ENCODE results near the gene PLCB4.

The PLCB4 gene

DNA sequence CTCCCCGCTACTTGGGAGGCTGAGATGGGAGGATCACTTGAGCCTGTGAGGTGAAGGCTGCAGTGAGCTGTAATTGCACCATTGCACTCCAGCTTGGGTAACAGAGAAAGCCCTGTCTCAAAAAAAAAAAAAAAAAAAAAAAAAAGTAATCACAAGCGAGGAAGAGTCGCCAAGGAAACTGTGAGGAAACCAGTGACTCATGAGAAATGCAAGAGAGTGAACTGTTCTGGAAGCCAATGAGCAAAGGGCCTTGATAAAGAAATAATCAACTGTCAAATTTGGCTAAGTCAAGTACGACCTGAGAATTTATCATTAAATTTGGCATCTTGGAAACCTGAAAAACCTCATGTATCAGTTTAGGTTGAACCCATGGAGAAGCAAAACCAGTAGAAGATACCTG, 429.4 kb downstream of the PLCB4 start:
- no peak for DNase-seq (ENCODE audit: low read depth)

DNA sequence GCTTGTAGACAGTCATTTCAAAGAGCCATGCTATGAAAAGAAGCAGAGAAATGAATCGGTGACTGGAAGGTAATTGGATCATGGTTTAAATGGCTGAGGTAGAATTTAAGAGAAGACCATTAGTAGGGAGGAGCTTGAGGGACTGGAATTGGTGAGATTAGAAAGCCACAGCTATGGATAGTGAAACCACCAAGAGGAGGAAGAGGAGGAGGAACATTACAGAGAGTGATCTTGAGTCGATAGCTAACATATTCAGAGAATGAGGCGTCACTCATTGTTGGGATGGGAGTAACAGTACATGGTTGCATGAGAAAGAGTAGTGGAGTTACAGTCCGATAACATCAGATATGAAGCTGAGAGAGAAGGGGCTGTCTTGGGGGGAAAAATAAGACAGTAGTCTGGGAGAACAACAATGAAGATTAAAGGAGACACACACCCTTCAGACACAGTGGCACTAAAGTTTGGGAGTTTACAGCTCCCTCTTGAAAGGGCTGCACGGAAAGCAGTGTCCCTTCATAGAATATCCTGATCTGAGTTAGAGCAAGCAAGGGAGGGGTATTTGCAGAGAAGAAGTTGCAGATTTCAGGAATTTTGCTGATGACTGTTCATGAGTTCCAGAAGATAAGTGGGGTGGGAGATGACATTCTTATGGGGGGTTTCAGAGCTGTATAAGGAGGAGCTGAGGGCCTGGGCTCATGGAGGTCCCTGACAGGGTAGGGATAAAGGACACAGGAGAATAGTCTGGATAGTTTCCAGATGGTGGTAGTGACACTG, 430.4 kb downstream of the PLCB4 start:
- no peak for DNase-seq (ENCODE audit: low read depth)

DNA sequence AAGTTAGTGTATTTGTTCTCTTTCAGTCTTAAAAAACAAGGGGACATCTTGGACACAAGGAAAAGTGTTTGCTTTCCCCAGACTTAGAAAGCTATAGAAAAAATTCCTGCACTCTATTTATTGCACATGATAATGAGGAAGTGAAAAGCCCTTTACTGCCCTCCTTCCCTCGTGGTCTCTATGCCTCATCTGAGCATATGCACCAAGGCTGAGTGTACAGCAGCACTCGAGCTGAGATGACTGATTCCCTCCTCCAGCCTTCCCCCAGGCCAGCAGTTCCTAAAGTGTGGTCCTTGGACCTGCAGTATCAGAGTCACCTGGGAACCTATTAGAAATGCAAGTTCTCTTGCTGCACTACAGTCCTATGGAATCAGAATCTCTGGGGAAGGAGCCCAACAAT, 431.2 kb downstream of the PLCB4 start:
- DNase-seq (ENCODE audit: low read depth), result no peak

DNA sequence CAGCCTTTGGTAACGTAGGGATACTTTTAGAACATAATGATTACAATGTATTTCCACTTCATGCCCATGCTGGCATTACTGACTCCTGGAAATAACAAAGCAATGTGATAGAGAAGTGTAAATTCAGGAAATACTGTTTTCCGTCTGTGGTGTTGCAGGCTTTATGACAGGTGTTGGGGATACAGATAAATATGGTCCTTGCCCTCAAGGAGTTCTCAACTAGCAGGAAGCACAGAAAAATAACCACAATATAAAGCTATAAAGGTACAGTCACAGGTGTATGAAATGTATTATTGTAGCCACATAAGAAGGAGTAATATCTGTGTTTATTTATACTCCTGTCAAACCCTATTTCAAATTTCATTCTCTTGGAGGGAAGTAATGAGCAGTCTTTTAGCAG, 432.6 kb downstream of the PLCB4 start:
- DNase-seq (ENCODE audit: low read depth), result no peak

DNA sequence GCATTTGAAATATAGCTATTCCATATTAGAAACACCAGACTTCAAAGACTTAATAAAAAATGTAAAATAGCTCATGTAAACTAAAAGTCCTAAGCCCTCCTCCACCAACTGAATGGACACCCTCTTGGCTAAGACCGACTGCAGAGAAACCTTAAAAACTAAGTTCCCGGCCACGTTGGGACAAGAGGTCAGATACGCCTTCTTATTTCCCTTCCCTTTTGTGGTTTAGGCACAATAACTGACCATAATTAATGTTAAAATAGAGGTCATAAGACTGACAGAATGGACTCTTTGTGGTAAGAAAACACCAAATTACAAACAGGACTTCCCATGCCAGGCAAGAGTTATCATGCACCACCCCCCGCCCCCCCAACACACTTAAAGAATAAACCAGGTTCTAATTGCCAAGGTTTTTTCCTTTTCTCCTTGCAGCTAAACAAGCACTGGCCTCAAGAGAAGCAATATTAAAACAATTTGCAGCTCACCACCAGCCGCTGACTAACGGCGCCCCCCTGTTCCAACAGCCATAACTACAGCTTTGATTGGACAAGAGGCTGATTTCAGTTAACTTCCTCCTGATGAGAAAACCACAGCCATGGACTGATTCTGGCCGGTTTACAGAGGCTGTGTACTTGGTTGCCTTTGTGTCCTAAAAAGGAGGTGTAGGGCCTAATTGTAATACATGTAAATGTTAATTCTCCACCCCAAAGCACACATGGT, 434.8 kb downstream of the PLCB4 start:
- DNase-seq (ENCODE audit: low read depth), result no peak

DNA sequence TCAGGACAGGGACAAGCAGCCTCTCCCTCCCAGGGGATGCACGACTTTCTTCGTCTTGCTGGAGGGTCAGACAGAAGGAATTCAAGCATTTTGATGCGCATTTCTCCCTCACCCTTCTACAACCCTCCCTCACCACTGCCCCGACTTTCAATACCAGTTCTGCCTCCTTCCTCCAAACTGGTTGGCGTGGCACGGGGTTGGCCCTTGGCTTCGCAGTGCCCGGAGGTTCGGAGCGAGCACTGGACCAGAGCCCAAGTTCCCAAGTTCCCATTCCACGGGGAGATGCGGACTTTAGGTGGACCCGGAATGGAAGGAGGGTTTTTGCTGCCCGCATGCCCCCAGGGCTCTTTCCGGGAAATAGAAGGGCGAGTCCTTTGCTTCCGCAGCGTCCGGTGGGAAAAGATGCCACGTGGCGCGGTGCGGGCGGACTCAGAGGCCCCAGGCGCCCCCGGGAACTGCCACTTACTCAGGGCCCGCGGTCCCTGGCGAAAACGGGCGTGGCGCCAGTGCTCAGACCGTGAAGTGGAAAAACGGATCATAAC, 437.5 kb downstream of the PLCB4 start:
- no peak for DNase-seq (ENCODE audit: low read depth)

DNA sequence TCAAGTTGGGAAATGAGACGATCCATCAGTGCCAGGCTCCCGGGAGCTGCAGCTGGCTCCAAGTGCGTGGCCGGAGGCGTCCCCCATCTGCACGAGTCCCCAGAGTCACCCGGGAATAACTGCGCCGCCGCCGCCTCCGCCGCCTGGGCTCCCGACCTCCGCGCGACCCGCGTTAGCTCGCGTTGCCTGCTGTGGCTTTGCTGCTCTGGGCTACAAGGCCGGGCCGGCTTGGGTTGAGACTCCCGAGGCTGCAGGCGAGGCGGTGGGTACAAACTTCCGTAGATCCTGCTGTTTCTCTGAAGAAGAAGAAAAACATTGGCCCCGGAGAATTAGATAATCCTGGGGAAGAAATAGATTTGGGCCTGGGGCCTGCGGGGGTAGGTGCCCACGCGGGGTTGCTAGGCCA, 438.1 kb downstream of the PLCB4 start:
- no peak for DNase-seq (ENCODE audit: low read depth)

DNA sequence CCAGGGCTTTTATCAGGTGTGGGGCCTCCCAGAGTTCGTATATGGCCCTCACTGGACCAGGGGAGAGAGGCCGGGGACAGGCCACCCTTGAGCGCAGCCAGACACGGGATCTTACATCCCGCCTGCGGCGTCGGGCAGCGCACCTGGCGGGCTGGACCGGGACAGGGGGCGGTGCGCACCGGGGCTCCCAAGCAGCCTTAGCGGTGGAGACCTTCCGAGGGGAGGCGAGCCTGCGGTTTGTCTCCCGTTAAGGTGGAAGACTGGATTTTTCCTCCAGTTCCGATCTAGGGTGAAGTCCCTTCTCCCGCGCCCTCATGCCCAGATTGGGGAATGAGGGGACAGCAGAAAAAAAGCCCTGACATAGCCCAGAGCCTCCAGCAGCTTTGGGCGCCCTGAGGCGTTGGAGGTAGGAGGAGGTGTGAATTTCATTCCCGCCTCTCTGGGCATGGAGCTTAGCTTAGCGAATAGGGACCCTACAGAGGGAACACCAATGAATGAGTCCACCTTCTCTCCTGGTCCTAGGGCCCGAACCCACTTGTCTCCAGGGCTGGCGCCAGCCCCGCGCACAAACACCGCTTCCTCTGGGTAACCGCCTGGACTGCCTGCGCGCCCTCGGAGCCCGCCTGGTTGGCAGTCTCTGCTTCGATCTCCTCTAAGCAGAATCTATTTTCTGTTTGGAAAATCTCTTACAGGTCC, 438.8 kb downstream of the PLCB4 start:
- DNase-seq (ENCODE audit: low read depth), result no peak

DNA sequence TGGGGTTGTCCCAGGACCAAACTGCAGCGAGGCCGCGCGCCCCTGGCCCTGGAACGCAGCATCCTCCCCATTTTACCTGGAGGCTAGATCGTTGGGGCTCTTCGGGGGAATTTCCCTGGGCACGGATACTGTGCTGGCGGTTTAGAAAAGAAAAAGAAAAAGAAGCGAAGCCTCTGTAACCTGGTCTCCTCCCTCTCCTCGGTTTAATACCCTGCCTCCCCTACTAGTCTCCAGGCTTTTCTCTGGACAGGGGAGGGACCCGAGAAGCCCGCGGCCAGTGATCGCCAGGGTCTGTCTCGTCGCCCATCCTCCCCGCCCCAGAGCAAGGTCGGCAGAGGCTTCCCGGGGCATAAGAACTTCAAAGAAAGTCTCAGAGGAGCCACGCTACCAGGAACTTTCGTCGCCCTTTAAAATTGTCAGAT, 439.4 kb downstream of the PLCB4 start:
- DNase-seq (ENCODE audit: low read depth), result no peak

DNA sequence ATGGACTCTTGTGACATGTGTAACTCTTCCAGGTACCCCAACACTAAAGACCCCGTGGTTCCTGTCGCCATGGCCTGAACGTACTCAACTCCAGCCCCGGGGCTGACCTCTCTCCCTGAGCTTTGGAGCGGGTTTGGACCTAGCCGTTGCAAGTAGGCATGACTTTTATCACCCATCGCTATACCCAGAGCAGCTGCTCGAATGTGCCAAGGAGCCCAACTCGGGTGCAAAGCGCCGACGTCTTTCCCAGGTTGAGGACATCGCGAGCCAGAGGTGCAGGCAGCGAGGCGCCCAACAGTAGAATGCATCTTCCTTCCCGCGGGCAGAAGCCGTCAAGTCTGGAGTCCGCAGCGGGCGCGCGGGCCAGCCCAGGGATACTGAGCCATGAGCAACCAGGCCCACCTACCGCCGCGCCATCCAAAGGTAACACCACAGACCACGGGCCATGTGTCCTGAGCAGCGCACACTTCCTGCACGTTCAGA, 439.9 kb downstream of the PLCB4 start:
- DNase-seq (ENCODE audit: low read depth), result no peak

DNA sequence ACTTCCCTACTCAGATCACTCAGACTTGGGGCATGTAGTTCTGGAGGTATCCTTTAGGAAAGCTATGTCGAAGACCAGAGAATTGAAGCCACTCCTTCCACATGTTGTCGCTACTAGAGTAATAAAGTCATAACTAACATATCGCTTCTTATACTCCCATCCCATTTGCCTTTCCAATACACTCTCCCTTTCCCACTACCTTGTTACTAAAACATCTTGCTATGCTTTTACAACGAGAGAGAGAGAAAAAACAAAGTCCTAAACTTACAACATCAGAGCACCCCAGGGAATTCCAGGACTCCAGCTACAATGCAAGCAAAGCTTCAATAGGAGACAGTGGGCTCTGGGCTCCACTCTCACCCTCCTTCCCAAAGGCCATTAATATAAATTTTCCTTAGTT, 440.4 kb downstream of the PLCB4 start:
- no peak for DNase-seq (ENCODE audit: low read depth)

DNA sequence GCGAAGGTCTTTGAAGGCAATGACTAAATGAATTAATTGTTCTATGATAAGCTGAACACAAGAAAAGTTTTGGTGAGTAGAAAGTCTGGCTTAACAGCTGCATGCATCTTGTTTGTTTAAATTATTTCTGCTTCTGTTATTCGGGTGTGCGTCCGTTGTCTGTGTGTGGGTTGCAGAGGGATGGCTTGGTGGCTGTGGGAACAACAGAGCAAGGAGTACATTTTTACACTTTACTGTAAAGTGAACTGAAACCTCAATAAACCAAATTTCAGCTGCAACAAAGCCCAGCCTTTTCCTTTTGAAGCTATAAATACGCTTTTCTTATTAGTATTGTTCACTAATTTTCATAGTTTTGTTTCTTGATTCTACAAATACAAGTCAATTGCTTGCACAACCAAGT, 442.0 kb downstream of the PLCB4 start:
- DNase-seq (ENCODE audit: low read depth), result no peak

DNA sequence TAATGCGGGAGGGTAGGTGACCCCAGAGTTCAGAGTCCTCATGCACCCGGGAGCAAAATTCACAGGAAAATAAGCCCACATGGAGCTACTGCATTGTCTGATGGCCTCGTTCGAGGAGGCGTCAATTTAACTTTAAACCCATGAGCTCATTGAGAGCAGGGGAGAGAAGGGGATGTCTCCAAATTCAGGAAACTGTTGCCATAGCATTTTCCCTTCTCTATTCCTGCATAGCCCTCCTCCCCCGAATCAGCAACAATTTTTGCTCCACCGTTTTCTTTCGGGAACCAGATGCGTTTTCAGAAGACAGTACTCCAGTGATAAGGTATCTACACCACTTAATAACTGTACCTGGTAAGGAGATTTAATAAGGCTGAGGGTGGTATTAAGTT, 445.2 kb downstream of the PLCB4 start:
- no peak for DNase-seq (ENCODE audit: low read depth)

DNA sequence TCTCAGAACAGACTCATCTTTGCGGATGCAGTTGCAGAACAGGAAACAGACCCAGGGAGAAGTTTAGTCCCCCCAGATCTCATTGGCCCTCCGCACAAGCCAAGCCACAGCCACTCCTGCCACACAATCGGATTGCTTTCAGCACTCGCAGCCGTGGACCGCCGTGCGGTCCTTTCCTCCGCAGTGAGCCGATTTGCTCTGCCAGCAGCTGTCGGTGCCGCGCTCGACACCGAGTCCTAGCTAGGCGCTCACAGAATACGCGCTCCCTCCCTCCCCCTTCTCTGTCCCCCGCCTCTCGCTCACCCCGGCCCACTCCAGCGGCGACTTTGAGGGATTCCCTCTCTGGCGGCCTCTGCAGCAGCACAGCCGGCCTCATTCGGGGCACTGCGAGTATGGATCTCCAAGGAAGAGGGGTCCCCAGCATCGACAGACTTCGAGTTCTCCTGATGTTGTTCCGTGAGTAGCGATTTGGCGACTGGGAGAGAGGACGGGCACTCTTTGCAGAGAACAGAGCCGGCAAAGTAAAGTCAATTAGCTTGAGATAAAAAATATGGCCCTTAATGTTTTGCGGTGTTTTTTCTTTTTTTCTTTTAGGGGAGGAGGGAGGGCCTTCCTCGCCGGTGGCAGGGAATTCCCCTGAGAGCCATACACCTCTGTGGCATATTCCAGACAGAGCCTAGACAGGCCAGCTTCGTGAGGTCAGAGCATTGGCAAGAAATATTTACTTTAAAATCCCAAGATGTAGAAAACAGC, 445.8 kb downstream of the PLCB4 start, which contains the start of gene LAMP5:
Gene LAMP5 (plus strand): TSS at position 130 of the 753 bp plus-strand sequence. CDS start 263 bp downstream, at position 393.
- DNase-seq (ENCODE audit: low read depth), result no peak

DNA sequence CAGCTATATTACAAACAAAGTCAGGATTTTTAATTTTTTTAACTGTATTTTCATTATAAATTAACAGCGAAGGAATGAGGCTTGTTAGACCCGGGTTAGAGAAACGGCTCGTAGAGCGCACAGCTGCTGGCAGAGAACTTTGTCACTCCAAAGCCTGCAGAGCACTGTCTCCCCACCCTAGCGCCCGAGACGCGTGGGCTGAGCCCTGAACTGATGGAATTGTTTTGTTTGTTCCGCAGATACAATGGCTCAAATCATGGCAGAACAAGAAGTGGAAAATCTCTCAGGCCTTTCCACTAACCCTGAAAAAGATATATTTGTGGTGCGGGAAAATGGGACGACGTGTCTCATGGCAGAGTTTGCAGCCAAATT, 446.3 kb downstream of the PLCB4 start:
- DNase-seq (ENCODE audit: low read depth), result no peak

DNA sequence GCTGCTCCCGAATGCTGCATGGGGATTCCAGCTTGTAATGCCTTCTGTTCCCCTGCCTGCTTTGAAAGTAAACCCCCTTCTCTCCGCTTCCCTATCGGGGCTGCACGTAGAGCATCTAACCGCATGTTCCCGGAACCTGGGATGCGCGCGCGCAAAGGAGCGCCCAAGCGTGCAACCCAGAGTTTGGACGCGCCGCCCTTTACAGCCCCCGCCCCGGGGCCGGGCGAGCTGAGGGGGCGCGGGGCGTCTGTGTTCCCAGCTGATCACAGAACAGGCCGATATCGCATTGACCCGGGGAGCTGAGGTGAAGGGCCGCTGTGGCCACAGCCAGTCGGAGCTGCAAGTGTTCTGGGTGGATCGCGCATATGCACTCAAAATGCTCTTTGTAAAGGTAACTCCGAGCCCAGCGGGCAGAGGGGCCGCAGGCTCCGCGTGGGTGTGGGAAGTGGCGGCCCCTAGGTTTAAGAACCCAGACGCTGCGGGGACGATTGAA, 446.9 kb downstream of the PLCB4 start:
- DNase-seq (ENCODE audit: low read depth), result no peak

DNA sequence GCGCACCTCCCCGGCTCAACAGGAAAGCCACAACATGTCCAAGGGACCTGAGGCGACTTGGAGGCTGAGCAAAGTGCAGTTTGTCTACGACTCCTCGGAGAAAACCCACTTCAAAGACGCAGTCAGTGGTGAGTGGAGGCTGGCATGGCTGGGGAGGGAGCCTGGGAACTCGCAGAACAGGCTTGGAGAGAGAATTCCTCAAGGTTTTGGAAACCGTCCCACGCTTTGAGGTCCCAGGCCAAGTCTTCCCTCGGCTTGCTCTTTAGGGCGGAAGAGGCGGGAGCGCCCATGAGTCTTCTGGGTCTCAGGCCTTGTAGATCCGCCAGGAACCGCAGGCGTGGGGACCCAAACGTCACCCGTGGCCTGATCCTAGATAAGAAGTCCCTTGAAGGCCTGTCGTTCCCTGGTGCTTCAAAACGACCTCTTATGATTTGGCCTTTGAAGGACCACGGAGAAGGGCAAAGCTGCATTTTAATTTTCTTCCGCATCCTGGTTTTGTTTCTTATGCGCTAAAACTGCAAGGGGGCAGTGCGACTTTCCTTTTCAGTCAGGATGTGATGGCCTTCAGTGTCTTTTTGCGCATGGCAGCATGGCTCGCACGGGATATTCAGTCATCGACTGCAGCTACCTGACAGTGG, 447.5 kb downstream of the PLCB4 start:
- DNase-seq (ENCODE audit: low read depth), result no peak

DNA sequence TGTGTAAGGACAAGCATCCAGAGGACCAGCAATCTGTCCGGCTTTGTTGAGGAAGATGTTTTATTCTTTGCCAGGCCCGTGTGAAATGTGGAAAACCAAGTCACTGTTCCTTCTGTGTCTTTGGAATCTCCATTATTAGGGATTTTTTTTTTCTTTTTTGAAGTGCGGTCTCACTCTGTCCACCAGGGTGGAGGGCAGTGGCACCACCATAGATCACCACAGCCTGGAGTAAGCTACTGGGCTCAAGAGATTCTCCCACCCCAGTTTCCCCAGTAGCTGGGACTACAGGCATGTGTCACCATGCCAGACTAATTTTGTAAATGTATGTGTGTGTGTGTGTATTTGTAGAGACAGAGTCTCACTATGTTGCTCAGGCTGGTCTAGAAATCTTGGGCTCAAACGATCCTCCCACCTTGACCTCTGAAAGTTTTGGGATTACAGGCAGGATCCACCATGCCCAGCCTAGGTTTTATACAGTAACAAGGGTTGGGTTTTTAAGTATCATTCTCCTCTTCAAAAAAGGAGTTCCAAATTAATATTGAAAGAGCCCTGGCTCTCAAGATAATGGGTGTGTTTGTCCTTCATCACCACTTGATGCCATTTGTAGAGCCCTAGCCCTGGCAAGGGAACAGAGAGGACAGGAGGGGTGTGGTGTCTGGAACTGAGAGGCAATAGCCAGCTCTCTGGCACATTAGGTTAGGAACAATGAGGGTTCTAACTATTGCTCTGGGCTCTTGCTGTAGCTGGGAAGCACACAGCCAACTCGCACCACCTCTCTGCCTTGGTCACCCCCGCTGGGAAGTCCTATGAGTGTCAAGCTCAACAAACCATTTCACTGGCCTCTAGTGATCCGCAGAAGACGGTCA, 448.6 kb downstream of the PLCB4 start:
- DNase-seq (ENCODE audit: low read depth), result no peak

DNA sequence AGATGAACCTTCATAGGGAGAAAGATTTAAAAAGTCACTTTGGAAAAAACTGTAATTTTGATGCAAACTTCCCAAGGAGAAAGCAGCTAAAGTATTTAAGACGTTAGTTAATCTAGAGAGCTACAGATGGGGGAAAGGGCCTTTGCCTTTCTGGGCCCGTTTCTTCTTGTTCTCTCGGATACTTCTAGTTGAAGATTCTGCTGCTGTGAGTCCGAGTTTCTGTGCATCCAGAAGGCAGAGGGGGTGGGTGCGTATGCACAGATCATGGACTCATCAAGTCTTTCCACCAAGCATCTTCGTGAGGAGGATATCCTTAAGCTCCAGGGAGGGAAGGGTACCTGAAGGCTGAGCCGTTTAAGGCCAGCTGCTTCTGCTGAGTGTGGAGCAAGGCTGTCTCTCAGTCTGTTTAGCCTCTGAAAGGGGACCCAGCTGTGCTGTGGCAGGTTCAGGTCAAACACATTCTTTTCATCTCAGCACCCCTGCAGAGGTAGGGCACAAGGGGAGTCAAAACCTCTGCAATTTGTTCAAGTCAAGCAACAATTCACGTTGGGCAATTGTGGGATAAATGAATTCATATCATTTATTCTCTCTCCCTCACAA, 449.8 kb downstream of the PLCB4 start:
- DNase-seq (ENCODE audit: low read depth), result no peak

DNA sequence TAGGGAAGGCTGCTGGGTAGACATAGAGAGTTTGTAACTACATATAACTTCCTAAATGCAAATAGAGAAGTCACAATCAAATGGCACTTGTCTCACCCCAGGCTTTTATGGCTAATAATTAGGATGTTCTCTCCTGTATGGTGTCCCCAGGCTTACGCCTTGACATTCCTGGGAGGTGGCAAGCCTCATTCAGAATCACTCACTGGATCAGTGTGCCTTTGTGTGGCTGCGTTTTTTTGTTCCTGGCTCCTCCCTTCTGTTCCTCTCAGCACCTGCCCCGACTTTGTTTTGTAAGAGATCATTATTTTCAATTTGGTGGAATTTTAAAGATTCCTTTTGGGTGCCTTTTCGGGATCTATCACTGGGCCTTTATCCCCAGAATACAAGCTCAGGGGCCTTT, 451.2 kb downstream of the PLCB4 start:
- DNase-seq (ENCODE audit: low read depth), result no peak

All from stimulated activated CD8-positive, alpha-beta memory T cell treated with anti-CD3 and anti-CD28 coated beads, Interleukin-12 subunit alpha, Interleukin-12 subunit beta, amount 100 ng/mL, for 1 hour (primary cell).